Immature natural killer cell (primary cell): Measurements from ENCODE around the gene IL17RD. TPM values are rescaled to one million over a fixed set of nuclear protein-coding genes. Genes with fewer than 3 reads are reported as not detected.
A peak's percentile ranks its signal among the peaks of the same experiment; 100 is the strongest.

Source experiments
- DNase-seq, 3 donors: peaks; one replicate each; pipeline ENCODE4 v3.0.0; 2022; ENCODE audit warnings: mixed read lengths in 1 of 3
- H3K27ac Mint-ChIP-seq, 6 donors: one replicate each; pipeline ENCODE4 v1.8.0; 2020; ENCODE audit warnings: mixed read lengths in 6 of 6, mild to moderate bottlenecking in 5 of 6, inconsistent platforms in 4 of 6, moderate library complexity in 3 of 6
- H3K27me3 Mint-ChIP-seq, 3 donors: one replicate each; pipeline ENCODE4 v1.8.0; 2020 to 2021; ENCODE audit warnings: low read depth in 3 of 3, mild to moderate bottlenecking in 3 of 3, mixed read lengths in 3 of 3, moderate library complexity in 3 of 3, inconsistent platforms in 1 of 3
- H3K36me3 Mint-ChIP-seq, 3 donors: one replicate each; pipeline ENCODE4 v1.8.0; 2020; ENCODE audit warnings: mixed read lengths in 3 of 3, inconsistent platforms in 2 of 3, mild to moderate bottlenecking in 2 of 3
- H3K4me1 Mint-ChIP-seq, 2 donors: one replicate each; pipeline ENCODE4 v1.8.0; 2020; ENCODE audit warnings: inconsistent platforms in 2 of 2, mild to moderate bottlenecking in 2 of 2, mixed read lengths in 2 of 2, moderate library complexity in 1 of 2
- H3K4me3 Mint-ChIP-seq, 5 donors: one replicate each; pipeline ENCODE4 v1.8.0; 2020; ENCODE audit warnings: mild to moderate bottlenecking in 5 of 5, mixed read lengths in 5 of 5, inconsistent platforms in 3 of 5, moderate library complexity in 3 of 5
- H3K9me3 Mint-ChIP-seq, 6 donors: one replicate each; pipeline ENCODE4 v1.8.0; 2020; ENCODE audit warnings: mild to moderate bottlenecking in 6 of 6, mixed read lengths in 6 of 6, inconsistent platforms in 4 of 6, moderate library complexity in 3 of 6
- polyA plus RNA-seq, 3 donors: library from polyadenylated mRNA; unstranded; fragments of 300-500 nt; fragmentation: Illumina TruSeq; gene quantifications; one replicate each; pipeline ENCODE4 v1.2.3, GENCODE V29; 2021

Gene IL17RD
- polyA plus RNA-seq, 3 donors from 2014 or later: not detected

DNA sequence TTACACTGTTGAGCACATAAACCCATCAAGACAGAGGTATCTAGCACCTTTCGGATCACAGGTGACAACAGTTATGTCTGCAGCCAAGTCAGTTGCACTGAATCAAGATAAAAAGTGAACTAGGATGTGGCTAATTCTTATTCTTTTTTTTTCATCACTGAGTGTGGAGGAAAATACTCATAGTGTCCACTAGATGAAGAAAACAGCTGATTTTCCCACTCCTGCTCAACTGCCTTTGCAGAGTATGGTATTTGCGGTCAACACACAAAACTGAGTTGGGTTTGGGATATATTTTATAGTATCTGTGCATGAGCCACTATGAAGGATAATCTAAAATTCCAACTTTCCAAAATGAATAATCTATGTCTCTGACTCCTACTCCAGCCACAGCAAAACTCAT is 32.5 kb downstream of the IL17RD start:
- Mint-ChIP-seq H3K4me3 (no peak overlapping the region), H3K36me3 (no peaks in the 10 kb centered on the region), H3K27ac (no peak overlapping the region), H3K4me1 (peaks cover 5 to 8% of the 10 kb centered on the region in 2 donors), H3K9me3 (no peaks in the 10 kb centered on the region), H3K27me3 (peaks cover 0 to 2% (median 2%) of the 10 kb centered on the region in 3 donors)
- no peak for DNase-seq

DNA sequence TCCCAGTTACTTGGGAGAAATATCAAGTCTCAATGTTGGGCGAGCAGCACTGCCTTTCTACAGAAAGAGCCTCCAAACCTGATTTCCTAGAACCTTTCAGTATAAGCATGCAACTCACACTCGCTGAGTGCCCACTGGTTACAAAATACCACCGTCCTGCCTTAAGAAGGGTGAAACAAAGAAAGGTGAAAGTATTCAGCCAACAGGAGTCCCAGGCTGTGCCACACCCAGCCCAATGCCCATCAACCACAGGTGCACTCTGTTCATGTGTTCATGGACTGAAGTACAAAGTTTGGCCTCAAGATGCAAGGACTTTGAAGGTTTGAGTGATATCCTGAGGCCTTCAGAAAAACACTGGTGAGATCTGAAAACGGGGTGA is 34.0 kb downstream of the IL17RD start:
- H3K36me3 Mint-ChIP-seq: no peaks in the 10 kb centered on the region

GRCh38 chr3:57130571-57131209 is 34.5 kb downstream of the IL17RD start:
- no peaks in the 10 kb centered on the region for H3K9me3 Mint-ChIP-seq
- no peaks in the 10 kb centered on the region for H3K36me3 Mint-ChIP-seq
- peak overlapping the region in 2 of 6 donors; percentile 22 to 31 for H3K27ac Mint-ChIP-seq
- no peak for DNase-seq
- H3K4me1 Mint-ChIP-seq: peaks cover 5 to 8% of the 10 kb centered on the region in 2 donors
- peak overlapping the region in 2 of 5 donors; percentile 6 to 9 for H3K4me3 Mint-ChIP-seq
- H3K27me3 Mint-ChIP-seq: peaks cover 0 to 2% (median 2%) of the 10 kb centered on the region in 3 donors

More for the DNA sequence above, 34.0 kb downstream of the IL17RD start:
- Mint-ChIP-seq H3K27me3 (peaks cover 0 to 2% (median 2%) of the 10 kb centered on the region in 3 donors), H3K4me1 (peaks cover 5 to 8% of the 10 kb centered on the region in 2 donors), H3K27ac (no peak overlapping the region), H3K4me3 (no peak overlapping the region), H3K9me3 (no peaks in the 10 kb centered on the region)
- no peak for DNase-seq

DNA sequence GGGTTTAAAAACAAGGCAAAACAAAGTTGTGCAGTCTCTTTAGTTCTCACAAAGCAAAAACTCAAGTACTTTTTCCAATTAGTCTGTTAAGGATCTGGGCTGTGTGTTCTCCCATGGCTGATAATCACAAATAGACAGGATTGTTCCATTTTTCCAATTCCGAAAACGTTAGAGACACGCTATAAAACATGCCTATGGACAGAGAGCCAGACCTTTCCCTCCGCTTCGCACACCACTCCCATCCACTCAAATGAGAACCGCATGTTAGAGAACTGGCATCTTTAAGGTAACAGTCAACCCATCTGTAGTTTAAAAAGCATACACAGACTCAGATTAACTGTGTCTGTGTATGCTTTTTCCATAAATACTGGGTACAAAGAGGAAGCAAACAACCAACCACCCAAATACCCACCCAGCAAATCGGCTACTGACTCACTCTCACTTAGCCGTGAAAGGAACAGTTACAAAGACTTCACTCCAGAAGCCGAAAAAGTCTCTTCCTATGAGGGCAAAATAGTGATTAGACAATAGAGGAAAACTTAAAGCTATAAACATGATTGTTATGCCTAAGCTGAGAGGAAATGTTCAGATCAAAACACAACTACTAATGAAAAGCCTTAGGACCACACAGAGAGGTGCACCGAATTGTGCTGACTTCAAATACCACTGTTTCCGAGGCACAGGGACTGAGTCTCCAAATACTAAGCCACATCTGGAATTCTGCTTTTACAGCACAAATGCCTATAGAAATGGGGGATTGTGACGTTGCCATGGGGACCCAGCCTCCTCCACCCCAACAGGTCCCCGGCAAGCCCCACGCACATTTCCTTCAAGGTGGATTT is 36.1 kb downstream of the IL17RD start:
- Mint-ChIP-seq H3K4me3 (no peak overlapping the region), H3K36me3 (no peaks in the 10 kb centered on the region), H3K4me1 (peaks cover 5 to 8% of the 10 kb centered on the region in 2 donors), H3K27me3 (peaks cover 0 to 3% (median 2%) of the 10 kb centered on the region in 3 donors), H3K27ac (no peak overlapping the region), H3K9me3 (no peaks in the 10 kb centered on the region)
- DNase-seq: no peak

DNA sequence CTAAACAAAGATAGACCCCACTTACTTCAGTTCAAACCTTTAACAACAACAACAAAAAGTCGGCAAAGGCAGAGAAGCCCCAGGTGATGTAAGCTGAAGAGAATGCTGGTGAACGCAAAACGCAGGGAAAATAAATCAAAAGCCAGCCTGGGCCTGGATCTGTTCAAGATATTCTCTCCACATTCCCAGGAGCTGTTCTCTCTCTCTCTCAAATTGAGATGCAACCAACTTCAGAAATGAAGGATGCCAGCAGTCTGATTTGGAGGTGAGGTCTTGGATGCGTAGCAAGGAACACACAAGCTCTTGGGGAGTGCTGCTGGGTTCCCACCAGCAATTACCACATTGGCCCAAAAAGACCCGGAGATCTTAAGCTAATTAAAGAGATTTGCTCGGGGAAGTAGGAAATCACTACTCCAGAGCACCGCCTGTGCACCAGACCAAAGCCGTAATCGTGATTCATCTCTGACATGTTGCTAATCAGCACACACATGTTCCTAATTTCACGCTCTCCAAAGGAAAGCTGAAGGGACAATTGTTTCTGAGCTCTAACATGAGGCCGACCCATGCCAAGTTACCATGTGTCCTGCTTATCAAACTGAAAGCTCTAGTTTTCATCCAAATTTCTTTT is 37.1 kb downstream of the IL17RD start:
- DNase-seq: no peak
- no peak overlapping the region for H3K4me3 Mint-ChIP-seq
- peaks cover 3 to 6% (median 6%) of the 10 kb centered on the region in 3 donors for H3K27me3 Mint-ChIP-seq
- no peaks in the 10 kb centered on the region for H3K36me3 Mint-ChIP-seq
- H3K9me3 Mint-ChIP-seq: no peaks in the 10 kb centered on the region
- peaks cover 5 to 8% of the 10 kb centered on the region in 2 donors for H3K4me1 Mint-ChIP-seq
- no peak overlapping the region for H3K27ac Mint-ChIP-seq

GRCh38 chr3:57126244-57126643 is 38.9 kb downstream of the IL17RD start:
- H3K27me3 Mint-ChIP-seq: peaks cover 3 to 6% (median 6%) of the 10 kb centered on the region in 3 donors
- no peaks in the 10 kb centered on the region for H3K36me3 Mint-ChIP-seq
- H3K4me1 Mint-ChIP-seq: peaks cover 5 to 8% of the 10 kb centered on the region in 2 donors
- H3K4me3 Mint-ChIP-seq: no peak overlapping the region
- no peaks in the 10 kb centered on the region for H3K9me3 Mint-ChIP-seq
- H3K27ac Mint-ChIP-seq: no peak overlapping the region
- DNase-seq: no peak

- Mint-ChIP-seq H3K9me3 (no peaks in the 10 kb centered on the region), H3K4me1 (no peaks in the 10 kb centered on the region), H3K27ac (no peak overlapping the region), H3K27me3 (peaks cover 3 to 6% (median 4%) of the 10 kb centered on the region in 3 donors), H3K36me3 (no peaks in the 10 kb centered on the region), H3K4me3 (no peak overlapping the region)
- DNase-seq: no peak
Observed at GRCh38 chr3:57120451-57121174, 44.5 kb downstream of the IL17RD start.

- H3K4me3 Mint-ChIP-seq: no peak overlapping the region
- peaks cover 4 to 8% (median 6%) of the 10 kb centered on the region in 3 donors for H3K27me3 Mint-ChIP-seq
- H3K27ac Mint-ChIP-seq: no peak overlapping the region
- H3K4me1 Mint-ChIP-seq: no peaks in the 10 kb centered on the region
- no peaks in the 10 kb centered on the region for H3K9me3 Mint-ChIP-seq
- no peaks in the 10 kb centered on the region for H3K36me3 Mint-ChIP-seq
- DNase-seq: no peak
Observed at GRCh38 chr3:57120040-57120439, 45.1 kb downstream of the IL17RD start.

DNA sequence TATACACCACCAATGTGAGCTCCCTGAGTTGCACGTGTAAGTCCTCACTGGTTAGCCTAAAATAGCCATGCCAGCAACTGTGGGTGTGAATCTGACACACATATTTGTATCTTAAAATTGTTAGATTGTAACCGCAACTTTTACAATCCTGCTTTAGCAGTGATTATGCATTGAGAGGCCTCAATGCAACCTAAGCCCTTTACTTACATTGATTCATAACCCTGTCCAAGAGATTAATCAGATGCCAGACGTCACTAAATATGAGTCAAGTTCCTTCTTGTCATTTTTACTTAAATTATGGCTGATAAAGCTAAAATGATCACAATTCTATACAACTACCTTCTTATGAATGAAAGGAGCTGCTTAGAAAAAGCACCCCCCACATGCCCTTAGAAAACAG is 46.9 kb downstream of the IL17RD start:
- Mint-ChIP-seq H3K27me3 (peaks cover 2 to 6% (median 2%) of the 10 kb centered on the region in 3 donors), H3K27ac (no peak overlapping the region), H3K36me3 (no peaks in the 10 kb centered on the region), H3K4me1 (no peaks in the 10 kb centered on the region), H3K9me3 (no peaks in the 10 kb centered on the region), H3K4me3 (no peak overlapping the region)
- DNase-seq: no peak

DNA sequence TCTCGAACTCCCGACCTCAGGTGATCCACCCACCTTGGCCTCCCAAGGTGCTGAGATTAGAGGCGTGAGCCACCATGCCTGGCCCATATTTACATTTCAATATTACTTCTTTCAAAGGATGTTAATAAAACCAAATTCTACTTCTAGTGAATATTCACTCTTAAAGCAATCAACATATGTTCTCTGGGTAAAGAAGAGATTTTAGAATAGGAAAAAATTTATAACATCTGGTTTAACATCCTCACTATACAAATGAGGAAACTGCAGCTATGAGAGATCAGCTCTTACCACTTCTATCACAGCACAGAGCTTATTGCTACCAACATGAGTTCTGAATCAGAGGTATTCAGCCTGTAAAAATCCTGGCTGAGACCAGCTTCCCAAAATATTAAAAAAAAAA is 48.7 kb downstream of the IL17RD start:
- no peaks in the 10 kb centered on the region for H3K36me3 Mint-ChIP-seq
- H3K4me1 Mint-ChIP-seq: no peaks in the 10 kb centered on the region
- no peaks in the 10 kb centered on the region for H3K9me3 Mint-ChIP-seq
- no peak overlapping the region for H3K4me3 Mint-ChIP-seq
- H3K27me3 Mint-ChIP-seq: peaks cover 0 to 4% (median 2%) of the 10 kb centered on the region in 3 donors
- no peak overlapping the region for H3K27ac Mint-ChIP-seq
- no peak for DNase-seq

DNA sequence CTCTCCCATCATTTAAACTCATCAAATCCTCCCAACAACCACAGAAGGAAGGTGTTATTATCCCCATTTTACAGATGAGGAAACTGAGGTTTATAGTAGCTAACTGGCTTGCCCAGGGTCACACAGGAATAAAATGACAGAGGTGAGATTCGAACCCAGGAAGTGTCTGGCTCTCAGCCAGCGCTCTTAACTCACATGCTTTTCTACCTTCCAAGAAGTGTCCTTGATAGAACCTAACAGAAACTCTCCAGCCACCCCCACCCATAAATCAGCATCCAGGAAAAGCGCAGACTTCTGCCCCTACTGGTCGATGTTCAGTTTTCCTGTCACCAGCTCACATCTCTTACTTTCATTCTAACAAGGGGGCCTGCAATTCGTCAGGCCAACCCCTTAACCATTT is 52.9 kb downstream of the IL17RD start:
- Mint-ChIP-seq H3K9me3 (no peaks in the 10 kb centered on the region), H3K27ac (no peak overlapping the region), H3K4me1 (no peaks in the 10 kb centered on the region), H3K4me3 (peak overlapping the region in 1 of 5 donors; percentile 50), H3K36me3 (no peaks in the 10 kb centered on the region), H3K27me3 (peaks cover 2 to 4% (median 2%) of the 10 kb centered on the region in 3 donors)
- DNase-seq: no peak

- H3K27me3 Mint-ChIP-seq: peaks cover 2 to 4% (median 2%) of the 10 kb centered on the region in 3 donors
- H3K36me3 Mint-ChIP-seq: no peaks in the 10 kb centered on the region
- no peak overlapping the region for H3K4me3 Mint-ChIP-seq
- no peaks in the 10 kb centered on the region for H3K4me1 Mint-ChIP-seq
- no peaks in the 10 kb centered on the region for H3K9me3 Mint-ChIP-seq
- no peak for DNase-seq
- H3K27ac Mint-ChIP-seq: no peak overlapping the region
Observed at GRCh38 chr3:57110798-57111197, 54.4 kb downstream of the IL17RD start.

DNA sequence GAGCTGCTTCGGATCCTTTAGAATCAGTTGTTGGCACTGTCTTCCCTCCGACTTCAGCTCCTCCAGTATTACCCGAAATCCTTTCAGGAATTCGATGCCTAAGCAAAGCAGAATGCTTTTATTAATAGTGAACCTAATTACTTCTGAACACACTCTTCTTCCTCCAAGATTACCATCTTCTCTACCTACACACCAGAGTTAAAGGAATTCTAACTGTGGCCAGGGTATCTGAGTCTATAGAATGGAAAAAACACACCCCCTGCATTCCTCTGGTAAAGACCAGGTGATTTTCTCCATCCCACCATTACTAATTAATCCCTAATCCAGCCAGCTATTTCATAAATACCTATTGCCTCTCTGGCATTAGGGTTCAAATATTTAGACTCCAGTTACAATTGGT is 54.9 kb downstream of the IL17RD start:
- no peak overlapping the region for H3K4me3 Mint-ChIP-seq
- DNase-seq: no peak

More for the DNA sequence above, 54.9 kb downstream of the IL17RD start:
- Mint-ChIP-seq H3K4me1 (no peaks in the 10 kb centered on the region), H3K9me3 (no peaks in the 10 kb centered on the region), H3K27ac (no peak overlapping the region), H3K27me3 (peaks cover 0 to 2% (median under 1%) of the 10 kb centered on the region in 3 donors), H3K36me3 (no peaks in the 10 kb centered on the region)
